HepG2 (cell line): Measurements from ENCODE around the gene ZC3H7B. TPM values are rescaled to one million over a fixed set of nuclear protein-coding genes. Genes with fewer than 3 reads are reported as not detected.

ENCODE experiments used
- DBP ChIP-seq: sonication (generic); formaldehyde crosslinking; IDR thresholded peaks from 2 replicates; pipeline ENCODE4 v1.4.0; 2020; ENCODE audit warnings: missing genetic modification reagents; ENCODE audit errors: not compliant biosample characterization
- HOXA9 ChIP-seq: sonication (generic); formaldehyde crosslinking; IDR thresholded peaks from 2 replicates; pipeline ENCODE4 v1.8.1; 2022; ENCODE audit warnings: missing genetic modification reagents, mild to moderate bottlenecking, moderate library complexity, borderline replicate concordance
- SP2 ChIP-seq: sonication (generic); formaldehyde crosslinking; IDR thresholded peaks from 2 replicates; pipeline ENCODE4 v1.5.1; 2020; ENCODE audit warnings: mild to moderate bottlenecking, missing genetic modification reagents
- ZNF740 ChIP-seq: sonication (generic); formaldehyde crosslinking; IDR thresholded peaks from 2 replicates; pipeline ENCODE4 v1.4.0; 2020; ENCODE audit warnings: missing genetic modification reagents
- polyA plus RNA-seq, 8 experiments: library from polyadenylated mRNA; depleted of rRNA in 3 of 8; stranded (reverse) in 7 of 8; unstranded in 1 of 8; fragments of >200 nt; fragmentation: Illumina TruSeq in 4 of 8; extraction: Trizol in 4 of 8; gene quantifications; 2 replicates each; pipeline versions ENCODE4 v1.2.1 to v1.2.3, GENCODE V29; 2011 to 2016; ENCODE audit warnings: low read depth in 4 of 8, missing spikeins in 1 of 8, mixed read lengths in 1 of 8; ENCODE audit not compliant: insufficient read depth in 1 of 8
- total RNA-seq, 5 experiments: library from RNA; depleted of rRNA; stranded (reverse); fragments of >200 nt; fragmentation: Illumina TruSeq; extraction: Trizol; gene quantifications; 2 replicates each; pipeline ENCODE4 v1.2.3, GENCODE V29; 2016; ENCODE audit warnings: low read depth in 1 of 5
- TF ChIP-seq, protein P1 (sequence below): sonication (generic); formaldehyde crosslinking; IDR thresholded peaks from one replicate; pipeline ENCODE4 v1.5.1; 2020; ENCODE audit warnings: mild to moderate bottlenecking, missing genetic modification reagents; ENCODE audit errors: not compliant biosample characterization
- TF ChIP-seq, protein P2 (sequence below): sonication (generic); formaldehyde crosslinking; IDR thresholded peaks from 2 replicates; pipeline ENCODE4 v1.4.0; 2020; ENCODE audit warnings: missing genetic modification reagents
- TF ChIP-seq, protein P3 (sequence below): sonication (generic); formaldehyde crosslinking; IDR thresholded peaks from 2 replicates; pipeline ENCODE4 v1.4.0; 2020; ENCODE audit warnings: mild to moderate bottlenecking, low read depth, missing genetic modification reagents

Gene ZC3H7B
- total and polyA plus RNA-seq, 2 of the 13 experiments (the other 11 are each of a cell fraction or from before 2014, with no cell fraction given) = 26.4 to 37.2 TPM

GRCh38 chr22:41254230-41254629 lies 47.1 kb upstream of the ZC3H7B start (continued):
- TF ChIP-seq, protein P1, sequence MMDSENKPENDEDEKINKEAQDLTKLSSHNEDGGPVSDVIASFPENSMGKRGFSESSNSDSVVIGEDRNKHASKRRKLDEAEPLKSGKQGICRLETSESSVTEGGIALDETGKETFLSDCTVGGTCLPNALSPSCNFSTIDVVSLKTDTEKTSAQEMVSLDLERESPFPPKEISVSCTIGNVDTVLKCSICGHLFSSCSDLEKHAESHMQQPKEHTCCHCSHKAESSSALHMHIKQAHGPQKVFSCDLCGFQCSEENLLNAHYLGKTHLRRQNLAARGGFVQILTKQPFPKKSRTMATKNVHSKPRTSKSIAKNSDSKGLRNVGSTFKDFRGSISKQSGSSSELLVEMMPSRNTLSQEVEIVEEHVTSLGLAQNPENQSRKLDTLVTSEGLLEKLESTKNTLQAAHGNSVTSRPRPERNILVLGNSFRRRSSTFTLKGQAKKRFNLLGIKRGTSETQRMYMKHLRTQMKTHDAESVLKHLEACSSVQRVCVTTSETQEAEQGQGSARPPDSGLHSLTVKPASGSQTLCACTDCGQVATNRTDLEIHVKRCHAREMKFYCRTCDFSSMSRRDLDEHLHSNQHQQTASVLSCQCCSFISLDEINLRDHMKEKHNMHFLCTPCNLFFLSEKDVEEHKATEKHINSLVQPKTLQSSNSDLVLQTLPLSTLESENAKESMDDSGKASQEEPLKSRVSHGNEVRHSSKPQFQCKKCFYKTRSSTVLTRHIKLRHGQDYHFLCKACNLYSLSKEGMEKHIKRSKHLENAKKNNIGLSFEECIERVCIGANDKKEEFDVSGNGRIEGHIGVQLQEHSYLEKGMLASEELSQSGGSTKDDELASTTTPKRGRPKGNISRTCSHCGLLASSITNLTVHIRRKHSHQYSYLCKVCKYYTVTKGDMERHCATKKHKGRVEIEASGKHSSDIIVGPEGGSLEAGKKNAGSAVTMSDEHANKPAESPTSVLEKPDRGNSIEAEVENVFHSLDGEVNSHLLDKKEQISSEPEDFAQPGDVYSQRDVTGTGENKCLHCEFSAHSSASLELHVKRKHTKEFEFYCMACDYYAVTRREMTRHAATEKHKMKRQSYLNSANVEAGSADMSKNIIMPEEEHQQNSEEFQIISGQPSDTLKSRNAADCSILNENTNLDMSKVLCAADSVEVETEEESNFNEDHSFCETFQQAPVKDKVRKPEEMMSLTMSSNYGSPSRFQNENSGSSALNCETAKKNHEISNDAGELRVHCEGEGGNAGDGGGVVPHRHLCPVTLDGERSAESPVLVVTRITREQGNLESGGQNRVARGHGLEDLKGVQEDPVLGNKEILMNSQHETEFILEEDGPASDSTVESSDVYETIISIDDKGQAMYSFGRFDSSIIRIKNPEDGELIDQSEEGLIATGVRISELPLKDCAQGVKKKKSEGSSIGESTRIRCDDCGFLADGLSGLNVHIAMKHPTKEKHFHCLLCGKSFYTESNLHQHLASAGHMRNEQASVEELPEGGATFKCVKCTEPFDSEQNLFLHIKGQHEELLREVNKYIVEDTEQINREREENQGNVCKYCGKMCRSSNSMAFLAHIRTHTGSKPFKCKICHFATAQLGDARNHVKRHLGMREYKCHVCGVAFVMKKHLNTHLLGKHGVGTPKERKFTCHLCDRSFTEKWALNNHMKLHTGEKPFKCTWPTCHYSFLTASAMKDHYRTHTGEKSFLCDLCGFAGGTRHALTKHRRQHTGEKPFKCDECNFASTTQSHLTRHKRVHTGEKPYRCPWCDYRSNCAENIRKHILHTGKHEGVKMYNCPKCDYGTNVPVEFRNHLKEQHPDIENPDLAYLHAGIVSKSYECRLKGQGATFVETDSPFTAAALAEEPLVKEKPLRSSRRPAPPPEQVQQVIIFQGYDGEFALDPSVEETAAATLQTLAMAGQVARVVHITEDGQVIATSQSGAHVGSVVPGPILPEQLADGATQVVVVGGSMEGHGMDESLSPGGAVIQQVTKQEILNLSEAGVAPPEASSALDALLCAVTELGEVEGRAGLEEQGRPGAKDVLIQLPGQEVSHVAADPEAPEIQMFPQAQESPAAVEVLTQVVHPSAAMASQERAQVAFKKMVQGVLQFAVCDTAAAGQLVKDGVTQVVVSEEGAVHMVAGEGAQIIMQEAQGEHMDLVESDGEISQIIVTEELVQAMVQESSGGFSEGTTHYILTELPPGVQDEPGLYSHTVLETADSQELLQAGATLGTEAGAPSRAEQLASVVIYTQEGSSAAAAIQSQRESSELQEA = no peak
- TF ChIP-seq HOXA9 (CRISPR knock-in tag) = no peak
- no peak for TF ChIP-seq SP2 (CRISPR knock-in tag)
- TF ChIP-seq DBP (CRISPR knock-in tag) = no peak
- TF ChIP-seq ZNF740 (CRISPR knock-in tag) = no peak
- TF ChIP-seq, protein P2, sequence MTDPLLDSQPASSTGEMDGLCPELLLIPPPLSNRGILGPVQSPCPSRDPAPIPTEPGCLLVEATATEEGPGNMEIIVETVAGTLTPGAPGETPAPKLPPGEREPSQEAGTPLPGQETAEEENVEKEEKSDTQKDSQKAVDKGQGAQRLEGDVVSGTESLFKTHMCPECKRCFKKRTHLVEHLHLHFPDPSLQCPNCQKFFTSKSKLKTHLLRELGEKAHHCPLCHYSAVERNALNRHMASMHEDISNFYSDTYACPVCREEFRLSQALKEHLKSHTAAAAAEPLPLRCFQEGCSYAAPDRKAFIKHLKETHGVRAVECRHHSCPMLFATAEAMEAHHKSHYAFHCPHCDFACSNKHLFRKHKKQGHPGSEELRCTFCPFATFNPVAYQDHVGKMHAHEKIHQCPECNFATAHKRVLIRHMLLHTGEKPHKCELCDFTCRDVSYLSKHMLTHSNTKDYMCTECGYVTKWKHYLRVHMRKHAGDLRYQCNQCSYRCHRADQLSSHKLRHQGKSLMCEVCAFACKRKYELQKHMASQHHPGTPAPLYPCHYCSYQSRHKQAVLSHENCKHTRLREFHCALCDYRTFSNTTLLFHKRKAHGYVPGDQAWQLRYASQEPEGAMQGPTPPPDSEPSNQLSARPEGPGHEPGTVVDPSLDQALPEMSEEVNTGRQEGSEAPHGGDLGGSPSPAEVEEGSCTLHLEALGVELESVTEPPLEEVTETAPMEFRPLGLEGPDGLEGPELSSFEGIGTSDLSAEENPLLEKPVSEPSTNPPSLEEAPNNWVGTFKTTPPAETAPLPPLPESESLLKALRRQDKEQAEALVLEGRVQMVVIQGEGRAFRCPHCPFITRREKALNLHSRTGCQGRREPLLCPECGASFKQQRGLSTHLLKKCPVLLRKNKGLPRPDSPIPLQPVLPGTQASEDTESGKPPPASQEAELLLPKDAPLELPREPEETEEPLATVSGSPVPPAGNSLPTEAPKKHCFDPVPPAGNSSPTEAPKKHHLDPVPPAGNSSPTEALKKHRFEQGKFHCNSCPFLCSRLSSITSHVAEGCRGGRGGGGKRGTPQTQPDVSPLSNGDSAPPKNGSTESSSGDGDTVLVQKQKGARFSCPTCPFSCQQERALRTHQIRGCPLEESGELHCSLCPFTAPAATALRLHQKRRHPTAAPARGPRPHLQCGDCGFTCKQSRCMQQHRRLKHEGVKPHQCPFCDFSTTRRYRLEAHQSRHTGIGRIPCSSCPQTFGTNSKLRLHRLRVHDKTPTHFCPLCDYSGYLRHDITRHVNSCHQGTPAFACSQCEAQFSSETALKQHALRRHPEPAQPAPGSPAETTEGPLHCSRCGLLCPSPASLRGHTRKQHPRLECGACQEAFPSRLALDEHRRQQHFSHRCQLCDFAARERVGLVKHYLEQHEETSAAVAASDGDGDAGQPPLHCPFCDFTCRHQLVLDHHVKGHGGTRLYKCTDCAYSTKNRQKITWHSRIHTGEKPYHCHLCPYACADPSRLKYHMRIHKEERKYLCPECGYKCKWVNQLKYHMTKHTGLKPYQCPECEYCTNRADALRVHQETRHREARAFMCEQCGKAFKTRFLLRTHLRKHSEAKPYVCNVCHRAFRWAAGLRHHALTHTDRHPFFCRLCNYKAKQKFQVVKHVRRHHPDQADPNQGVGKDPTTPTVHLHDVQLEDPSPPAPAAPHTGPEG = no peak
- TF ChIP-seq, protein P3, sequence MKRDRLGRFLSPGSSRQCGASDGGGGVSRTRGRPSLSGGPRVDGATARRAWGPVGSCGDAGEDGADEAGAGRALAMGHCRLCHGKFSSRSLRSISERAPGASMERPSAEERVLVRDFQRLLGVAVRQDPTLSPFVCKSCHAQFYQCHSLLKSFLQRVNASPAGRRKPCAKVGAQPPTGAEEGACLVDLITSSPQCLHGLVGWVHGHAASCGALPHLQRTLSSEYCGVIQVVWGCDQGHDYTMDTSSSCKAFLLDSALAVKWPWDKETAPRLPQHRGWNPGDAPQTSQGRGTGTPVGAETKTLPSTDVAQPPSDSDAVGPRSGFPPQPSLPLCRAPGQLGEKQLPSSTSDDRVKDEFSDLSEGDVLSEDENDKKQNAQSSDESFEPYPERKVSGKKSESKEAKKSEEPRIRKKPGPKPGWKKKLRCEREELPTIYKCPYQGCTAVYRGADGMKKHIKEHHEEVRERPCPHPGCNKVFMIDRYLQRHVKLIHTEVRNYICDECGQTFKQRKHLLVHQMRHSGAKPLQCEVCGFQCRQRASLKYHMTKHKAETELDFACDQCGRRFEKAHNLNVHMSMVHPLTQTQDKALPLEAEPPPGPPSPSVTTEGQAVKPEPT (CRISPR knock-in tag) = no peak
